HG02678 (cell line): ENCODE measurements around the gene ARAP3.
"Not testable (repeated sequence)": the region's sequence is repeated elsewhere in the genome, so short reads cannot be mapped to it uniquely, and the experiment has no call there.

Source experiments
- ATAC-seq: cut with Tn5 transposase; IDR thresholded peaks from one replicate; pipeline ENCODE4 v1.9.1; 2021; ENCODE audit warnings: mild to moderate bottlenecking, moderate library complexity; ENCODE audit not compliant: unreplicated experiment

Gene ARAP3

DNA sequence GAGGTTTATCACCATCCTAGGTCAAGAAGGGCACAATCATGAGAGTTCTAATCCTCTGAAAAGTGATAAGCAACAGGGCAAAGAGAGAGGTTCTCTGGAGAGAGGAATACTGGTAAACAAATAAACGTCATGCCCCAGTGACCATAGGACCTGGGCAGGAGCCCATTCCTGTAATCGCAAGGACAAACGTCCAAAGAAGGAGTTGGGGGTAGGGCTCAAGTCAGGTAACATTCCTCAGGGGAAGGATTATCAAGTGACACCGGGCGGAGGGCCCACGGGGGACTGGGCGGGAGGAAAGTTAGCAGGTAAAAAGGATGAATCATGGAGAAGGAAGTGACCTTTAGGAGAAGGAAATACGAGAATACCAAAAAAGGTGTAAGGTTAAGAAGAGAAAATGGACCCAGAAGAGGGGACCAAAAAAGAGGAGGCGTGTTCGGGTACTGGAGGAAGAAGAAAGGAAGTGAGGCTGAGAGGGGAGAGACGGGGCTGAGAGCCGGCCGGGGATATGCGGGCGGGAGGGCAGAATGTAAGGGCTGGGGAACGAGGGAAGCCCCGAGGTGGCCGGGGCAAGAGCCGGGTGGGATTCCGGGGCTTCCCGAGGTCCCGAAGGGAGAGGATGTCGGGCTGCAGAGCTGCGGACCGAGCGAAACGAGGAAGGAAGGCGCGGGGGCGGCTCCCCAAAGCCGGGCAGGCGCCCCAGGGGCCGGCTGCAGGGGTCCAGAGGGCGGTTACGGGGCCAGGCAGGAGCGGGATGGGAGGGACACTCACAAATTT, 63.8 kb downstream of the ARAP3 start:
- peak; percentile 31 for ATAC-seq

DNA sequence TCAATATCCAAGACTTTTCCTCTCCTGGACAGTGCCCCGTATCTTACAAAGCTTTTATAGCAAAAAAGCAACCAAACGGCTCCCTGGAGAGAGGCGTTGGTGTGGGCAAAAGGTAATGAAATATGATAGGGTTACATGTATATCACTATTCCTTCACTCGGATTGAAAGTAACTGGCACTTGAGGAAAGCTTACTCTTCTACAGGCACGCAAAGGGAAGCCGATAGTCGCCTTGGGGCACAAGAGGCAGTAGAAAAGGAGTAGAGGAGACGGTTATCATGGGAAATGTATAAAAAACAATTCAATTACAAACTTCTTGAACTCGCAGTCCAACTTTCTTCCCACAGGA, 64.4 kb downstream of the ARAP3 start:
- ATAC-seq, result no peak

DNA sequence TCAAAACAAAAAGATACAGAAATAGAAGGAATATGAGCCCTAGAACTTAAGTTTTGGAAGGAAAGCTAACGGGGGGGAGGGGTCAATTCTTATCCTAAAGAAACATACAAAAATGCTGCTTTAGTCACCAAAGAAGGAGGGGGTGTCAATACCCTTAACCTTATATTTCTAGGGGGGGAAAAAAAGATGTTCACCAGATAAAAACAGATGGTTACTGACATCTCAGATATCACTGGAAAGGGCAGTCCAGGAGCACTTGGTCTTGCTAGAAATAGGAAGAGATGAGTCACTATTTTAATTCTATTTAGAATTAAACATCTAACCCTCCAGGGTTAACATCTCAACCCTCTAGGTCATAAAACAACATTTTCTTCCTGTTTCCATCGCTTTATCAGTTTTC, 64.9 kb downstream of the ARAP3 start:
- ATAC-seq, result no peak

DNA sequence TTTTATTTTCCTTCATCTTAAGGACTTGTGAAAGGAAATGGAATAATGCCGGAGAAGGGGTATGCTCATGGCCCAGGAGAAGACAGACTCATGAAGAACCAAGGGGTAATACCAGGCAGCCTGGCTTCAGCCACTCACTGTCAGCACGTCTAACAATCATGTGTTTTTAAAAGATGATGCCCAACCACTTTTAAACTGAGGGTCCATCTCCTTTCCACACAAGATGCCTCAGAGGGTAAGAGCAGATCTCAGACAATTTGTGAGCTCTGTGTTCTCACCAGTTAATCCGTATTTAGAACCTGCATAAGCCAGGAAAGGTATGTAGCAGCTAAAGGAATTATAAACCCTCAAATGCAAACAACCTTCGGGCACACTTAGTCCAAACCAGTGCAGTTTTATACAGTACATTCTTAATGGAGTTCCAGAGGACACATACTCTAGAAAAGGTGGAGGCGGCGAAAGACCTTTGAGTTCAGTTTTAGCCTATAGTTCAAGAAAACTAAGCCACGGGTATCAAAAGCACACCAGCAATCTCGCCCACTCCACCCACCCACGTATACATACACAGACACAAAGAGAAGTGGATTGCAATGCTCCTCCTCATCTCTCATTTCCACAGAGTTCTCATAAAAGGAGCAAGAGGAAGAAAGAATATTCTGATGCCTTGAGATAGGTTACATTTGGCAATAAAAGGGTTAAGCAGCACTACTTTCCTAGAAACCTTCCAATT, 65.9 kb downstream of the ARAP3 start:
- ATAC-seq, result no peak

DNA sequence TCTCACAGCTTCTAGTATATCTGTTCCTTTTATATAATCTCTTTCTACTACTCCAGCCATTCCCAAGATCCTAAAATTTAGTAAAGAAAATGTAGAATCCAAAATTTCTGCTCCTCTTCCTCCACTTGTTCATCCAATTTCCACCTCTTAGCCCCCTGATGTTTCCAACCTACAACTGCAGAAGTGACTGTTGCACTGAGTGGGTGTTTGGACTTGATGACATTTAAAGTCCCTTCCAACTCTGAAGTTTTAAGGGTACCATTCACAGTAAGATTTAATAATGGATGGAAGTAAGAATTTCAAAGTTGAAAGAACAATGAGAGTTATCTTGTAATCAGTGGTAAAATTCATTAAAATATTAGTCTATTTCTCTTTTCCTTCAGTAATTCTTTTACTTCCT, 68.7 kb downstream of the ARAP3 start:
- ATAC-seq, result no peak

DNA sequence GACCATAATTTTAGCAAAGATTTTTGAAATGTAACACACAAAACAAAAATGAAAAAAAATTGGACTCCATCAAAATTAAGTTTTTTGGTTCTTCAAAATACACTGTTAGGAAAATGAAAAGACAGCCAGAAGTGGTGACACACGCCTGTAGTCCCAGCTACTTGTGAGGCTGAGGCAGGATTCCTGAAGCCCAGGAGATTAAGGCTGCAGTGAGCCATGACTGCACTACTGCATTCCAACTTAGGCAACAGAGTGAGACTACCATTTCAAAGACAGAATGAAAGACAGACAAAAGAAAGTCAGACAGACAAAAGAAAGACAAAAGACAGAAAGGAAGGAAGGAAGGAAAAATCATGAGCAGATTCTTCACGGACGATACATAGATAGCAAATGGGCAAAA, 70.7 kb downstream of the ARAP3 start:
- no peak for ATAC-seq

DNA sequence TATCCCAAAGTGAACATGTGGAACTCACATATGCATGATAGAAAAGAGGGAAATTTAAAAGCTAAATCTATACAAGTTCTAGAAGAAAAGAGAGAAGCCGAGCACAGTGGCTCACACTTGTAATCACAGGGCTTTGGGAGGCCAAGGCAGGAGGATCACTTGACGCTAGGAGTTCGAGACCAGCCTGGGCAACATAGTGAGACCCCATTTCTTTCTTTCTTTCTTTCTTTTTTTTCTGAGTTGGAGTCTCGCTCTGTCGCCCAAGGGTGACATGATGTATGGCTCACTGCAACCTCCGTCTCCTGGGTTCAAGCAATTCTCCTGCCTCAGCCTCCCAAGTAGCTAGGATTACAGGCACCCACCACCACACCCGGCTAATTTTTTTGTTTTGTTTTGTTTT, 72.1 kb downstream of the ARAP3 start:
- not testable (repeated sequence) for ATAC-seq

DNA sequence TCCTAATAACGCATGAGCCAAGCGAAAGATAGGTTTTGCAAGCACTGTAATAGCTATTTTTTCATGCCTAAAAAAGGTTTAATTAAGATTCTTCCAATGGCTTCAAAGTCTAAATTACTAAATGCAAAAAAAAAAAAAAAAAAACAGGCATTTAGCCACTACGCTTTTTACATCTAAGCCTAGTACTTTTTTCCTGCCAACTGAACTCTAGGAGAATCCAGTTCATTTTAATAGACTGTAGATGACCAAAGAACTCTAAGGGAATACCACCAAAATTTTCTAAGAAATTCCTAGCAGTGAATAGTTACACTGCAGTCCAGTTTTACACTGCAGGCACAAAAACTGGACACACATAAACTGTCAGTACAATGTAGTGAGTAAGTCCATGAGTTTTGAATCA, 73.0 kb downstream of the ARAP3 start:
- no peak for ATAC-seq

DNA sequence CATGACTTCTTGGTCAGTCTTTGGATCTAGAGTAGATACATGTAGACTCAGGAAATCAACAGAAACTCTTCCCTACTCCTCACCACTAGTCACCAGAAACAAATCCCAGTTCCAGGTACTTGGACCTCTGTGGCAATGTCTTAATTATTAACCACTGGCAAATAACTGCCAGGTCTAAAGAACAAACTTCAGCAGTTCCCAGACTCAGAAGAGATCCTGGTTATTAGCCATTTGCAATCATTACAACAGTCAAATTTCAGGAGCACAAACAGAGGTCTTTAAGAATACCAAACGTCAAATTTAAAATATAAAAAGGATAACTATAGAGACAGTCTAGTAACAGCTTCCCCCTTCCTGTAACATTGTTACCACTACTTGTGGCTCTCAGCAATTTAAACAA, 73.5 kb downstream of the ARAP3 start:
- ATAC-seq, result no peak

DNA sequence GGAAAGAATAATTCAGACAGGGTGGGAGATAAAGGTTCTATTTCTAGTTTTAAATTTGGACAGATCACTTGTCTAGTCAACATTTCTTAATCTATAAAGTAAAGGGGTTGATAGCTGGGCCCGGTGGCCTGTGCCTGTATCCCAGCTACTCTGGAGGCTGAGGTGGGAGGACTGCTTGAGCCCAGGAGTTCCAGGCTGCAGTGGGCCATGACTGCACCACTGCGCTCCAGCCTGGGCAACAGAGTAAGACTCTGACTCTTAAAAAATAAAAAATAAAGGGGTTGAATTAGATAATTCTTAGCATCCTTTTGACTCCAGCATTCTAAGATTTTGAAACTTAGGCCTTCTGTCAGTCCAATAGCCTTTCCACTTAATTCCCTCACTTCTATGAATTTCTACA, 74.0 kb downstream of the ARAP3 start:
- ATAC-seq, result no peak

DNA sequence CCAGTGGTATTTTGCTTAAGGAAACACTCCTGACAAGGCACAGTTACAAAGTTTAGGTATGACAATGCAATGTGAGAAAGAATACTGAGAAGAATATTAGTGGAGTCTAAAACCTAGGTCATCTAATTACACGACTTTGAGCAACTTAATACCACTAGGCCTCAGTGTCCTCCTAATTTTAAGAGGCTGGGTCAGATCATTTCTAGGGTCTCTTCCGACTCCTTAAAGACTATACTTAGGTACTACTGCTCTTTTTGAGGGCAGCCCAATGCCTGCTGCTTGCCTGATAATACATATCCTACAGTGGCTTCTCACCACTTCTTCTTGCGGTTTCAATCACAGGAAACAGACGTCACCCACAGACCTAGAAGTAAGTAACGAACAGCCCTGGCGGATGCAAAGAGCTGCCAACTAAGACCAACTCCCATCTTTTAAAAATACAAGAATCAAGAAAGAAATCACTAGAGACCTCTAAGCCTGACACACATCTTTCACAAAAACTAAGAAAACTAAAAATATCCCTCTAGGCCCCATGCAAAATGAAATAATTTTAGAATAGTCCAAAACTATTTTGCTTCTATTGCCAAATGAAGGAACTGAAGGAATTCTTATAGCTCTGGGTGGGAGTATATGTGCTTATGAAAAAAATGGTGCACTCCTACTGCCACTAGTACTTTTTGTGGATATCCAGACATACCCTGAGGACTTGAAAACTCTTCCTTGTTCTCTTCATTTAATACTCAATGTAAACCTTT, 76.3 kb downstream of the ARAP3 start:
- peak; percentile 98 for ATAC-seq

DNA sequence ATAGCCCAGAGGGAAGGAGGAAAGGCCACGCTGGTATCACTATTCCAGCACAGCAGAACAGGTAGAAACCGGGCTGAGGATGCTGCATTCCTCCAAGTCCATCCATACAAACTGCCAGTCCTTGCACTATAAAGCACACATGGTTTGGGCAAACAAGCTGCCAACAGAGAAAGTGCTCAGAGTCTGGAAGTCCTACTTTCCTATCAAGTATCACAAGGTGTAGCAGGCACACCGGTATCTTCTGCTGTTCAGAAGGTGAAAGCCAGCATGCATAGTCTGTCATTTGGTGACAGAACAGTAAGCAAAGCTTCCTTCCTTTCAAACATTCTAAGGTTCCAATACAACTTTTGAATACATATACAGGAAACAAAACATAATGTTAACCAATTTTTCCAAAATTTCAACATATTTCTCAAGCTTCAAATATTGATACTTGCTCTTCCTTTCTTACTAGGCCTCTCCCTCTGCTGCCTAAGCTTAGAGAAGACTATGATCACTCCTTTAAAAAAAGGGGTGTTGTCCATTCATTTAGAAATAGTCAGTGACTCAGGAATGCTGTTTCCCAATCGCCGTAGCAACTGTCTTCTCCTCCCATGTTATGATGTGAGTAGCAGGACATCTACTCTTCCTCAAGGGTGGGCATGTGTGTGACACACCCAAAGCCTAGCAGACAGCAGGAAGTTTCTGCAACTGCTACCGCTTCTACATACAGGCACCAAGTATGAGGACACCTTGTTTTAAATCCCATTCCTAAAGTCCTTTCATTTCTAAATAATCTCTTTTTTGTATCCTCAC, 77.9 kb downstream of the ARAP3 start:
- ATAC-seq, result no peak
